PC-3 (cell line): ENCODE measurements around the gene SRRD. TPM values are rescaled to one million over a fixed set of nuclear protein-coding genes. Genes with fewer than 3 reads are reported as not detected.

Experiments used
- ATAC-seq: fragments of 200-7000 bp; cut with Tn5 transposase; 2 replicates; pipeline ENCODE4 v1.9.1; 2020; ENCODE audit warnings: mild to moderate bottlenecking, moderate library complexity
- Bru-seq: library from RNA; stranded (reverse); fragments of 400-500 nt; gene quantifications from one replicate; lab custom pipeline; 2021; lab: Mats Ljungman, UMichigan
- BruChase-seq, 2 experiments: library from RNA; stranded (reverse); fragments of 400-500 nt; gene quantifications; one replicate each; lab custom pipeline; 2021; lab: Mats Ljungman, UMichigan
- BruUV-seq: library from RNA; stranded (reverse); fragments of 400-500 nt; replicated peaks from 2 replicates; lab custom pipeline; 2021; lab: Mats Ljungman, UMichigan
- CTCF ChIA-PET: fragments of 300-600 bp; sonication (Branson Sonifier 250); formaldehyde crosslinking; loops from one replicate; lab custom pipeline; 2022; ENCODE audit warnings: antibody characterized with exemption; lab: Charles Lee
- POLR2A ChIA-PET: fragments of 300-600 bp; sonication (Branson Sonifier 250); formaldehyde crosslinking; loops from one replicate; lab custom pipeline; 2022; ENCODE audit warnings: antibody characterized with exemption; ENCODE audit not compliant: unreplicated experiment; lab: Charles Lee
- DNase-seq: peaks from one replicate; pipeline ENCODE4 v3.0.0-alpha.2; 2015
- H2AFZ ChIP-seq: fragments of 300-600 bp; sonication (generic); 2 replicates; pipeline ENCODE4 v1.6.0; 2016; ENCODE audit warnings: antibody characterized with exemption, low read length
- H3F3A ChIP-seq: fragments of 300-600 bp; sonication (generic); one replicate; pipeline ENCODE4 v1.6.0; 2017; ENCODE audit warnings: antibody characterized with exemption, low read length, control low read depth, mild to moderate bottlenecking; ENCODE audit not compliant: unreplicated experiment
- H3K27ac ChIP-seq: fragments of 300-600 bp; sonication (generic); 2 replicates; pipeline ENCODE4 v1.5.1; 2016; ENCODE audit warnings: mild to moderate bottlenecking, low read length
- H3K27me3 ChIP-seq: fragments of 300-600 bp; sonication (generic); 2 replicates; pipeline ENCODE4 v1.6.1; 2016; ENCODE audit warnings: low read length, mixed read lengths
- H3K36me3 ChIP-seq: fragments of 300-600 bp; sonication (generic); 2 replicates; pipeline ENCODE4 v1.6.1; 2016; ENCODE audit warnings: low read depth, mixed run types, low read length, mixed read lengths
- H3K4me1 ChIP-seq: fragments of 300-600 bp; sonication (generic); 2 replicates; pipeline ENCODE4 v1.5.1; 2016; ENCODE audit warnings: low read length; ENCODE audit not compliant: insufficient read depth
- H3K4me2 ChIP-seq: fragments of 300-600 bp; sonication (generic); 2 replicates; pipeline ENCODE4 v1.6.0; 2016; ENCODE audit warnings: low read length
- H3K4me3 ChIP-seq: fragments of 300-600 bp; sonication (generic); 2 replicates; pipeline ENCODE4 v1.5.1; 2016; ENCODE audit warnings: mild to moderate bottlenecking, low read length, mixed read lengths
- H3K79me2 ChIP-seq: fragments of 300-600 bp; sonication (generic); 2 replicates; pipeline ENCODE4 v1.6.1; 2017; ENCODE audit warnings: low read length, mixed read lengths
- H3K9ac ChIP-seq: fragments of 300-600 bp; sonication (generic); 2 replicates; pipeline ENCODE4 v1.6.0; 2016; ENCODE audit warnings: mild to moderate bottlenecking, low read length
- H3K9me2 ChIP-seq: fragments of 300-600 bp; sonication (generic); replicated peaks from 2 replicates; pipeline ENCODE4 v1.6.1; 2016; ENCODE audit warnings: mixed run types, low read length, mixed read lengths
- H3K9me3 ChIP-seq: fragments of 300-600 bp; sonication (generic); 2 replicates; pipeline ENCODE4 v1.6.1; 2016; ENCODE audit warnings: low read length, mixed read lengths
- H4K20me1 ChIP-seq: fragments of 300-600 bp; sonication (generic); 2 replicates; pipeline ENCODE4 v1.6.1; 2016; ENCODE audit warnings: low read length, mixed read lengths
- CTCF ChIP-seq: fragments of 300-600 bp; sonication (generic); conservative IDR thresholded peaks from 2 replicates; pipeline ENCODE4 v1.5.1; 2017; ENCODE audit warnings: antibody characterized with exemption, low read depth, mild to moderate bottlenecking, low read length
- EZH2 ChIP-seq: fragments of 300-600 bp; sonication (generic); IDR thresholded peaks from one replicate; pipeline ENCODE4 v1.6.1; 2017; ENCODE audit warnings: antibody characterized with exemption, mild to moderate bottlenecking, low read length; ENCODE audit not compliant: unreplicated experiment
- EZH2phosphoT487 ChIP-seq: fragments of 300-600 bp; sonication (generic); IDR thresholded peaks from 2 replicates; pipeline ENCODE4 v1.6.1; 2018; ENCODE audit warnings: mild to moderate bottlenecking, antibody characterized with exemption, low read length, borderline replicate concordance
- intact Hi-C: fragments of 100-400 bp; cut with micrococcal nuclease; formaldehyde crosslinking; loops from 2 replicates; pipeline ENCODE4 v1.9.0; 2023
- long read RNA-seq: library from polyadenylated mRNA; unstranded; transcript quantifications from one replicate; pipeline ENCODE4 v2.0.0, GENCODE V29; 2021; ENCODE audit not compliant: unreplicated experiment
- total RNA-seq: library from RNA; depleted of rRNA; stranded (reverse); fragments of >200 nt; gene quantifications from 2 replicates; pipeline ENCODE4 v1.2.3, GENCODE V29; 2014; rRNA removed

SRRD gene
- total RNA-seq (17.6 and 21.1 TPM in 2 replicates), Bru-seq, nascent RNA (percentile 70 among the genes with signal in this experiment), BruChase-seq, experiment 1, labeled RNA remaining after a 6-hour chase (percentile 82 among the genes with signal in this experiment), BruChase-seq, experiment 2, labeled RNA remaining after a 2-hour chase (percentile 77 among the genes with signal in this experiment)
- long read RNA-seq, full-length matches to known transcripts, result 28 of 38 reads
- long read RNA-seq, partial matches to known transcripts, result 2 of 38 reads
- long read RNA-seq, other reads (novel, unspliced or antisense), result 8 of 38 reads

- POLR2A ChIA-PET, result interaction anchor here (1.0 kb wide), 1 partner anchor 10 kb away, joined by 3 read pairs; no protein-coding TSS in a partner anchor
Observed at GRCh38 chr22:26483439-26484359, at the start of gene SRRD, which contains the start of gene HPS4. TSS of gene SRRD (plus strand) at chr22:26483877. CDS start at chr22:26483891, 14 bp downstream. TSS of gene HPS4 (minus strand) at chr22:26483783. CDS start at chr22:26481762, 2,021 bp downstream.

GRCh38 chr22:26435327-26436093, 48.2 kb upstream of the SRRD start:
- Histone ChIP-seq H3F3A (no peaks in the 10 kb centered on the region), H3K9me3 (no peaks in the 10 kb centered on the region), H3K9me2 (no peaks in the 10 kb centered on the region), H3K79me2 (no peaks in the 10 kb centered on the region), H4K20me1 (no peaks in the 10 kb centered on the region), H3K4me2 (no peak overlapping the region), H3K27ac (no peak overlapping the region), H3K27me3 (no peaks in the 10 kb centered on the region), H3K4me3 (no peak overlapping the region), H3K9ac (no peak overlapping the region), H3K36me3 (no peaks in the 10 kb centered on the region), H2AFZ (no peak overlapping the region), H3K4me1 (no peaks in the 10 kb centered on the region; the same call in 1 of the 2 replicates)
- ChIA-PET POLR2A (no interaction called here), CTCF (no interaction called here)
- intact Hi-C loops, result no loop called here
- DNase-seq (no peak), ATAC-seq (no peak)
- BruUV-seq, result no TSS peak
- TF ChIP-seq EZH2, result no peak

More at GRCh38 chr22:26483439-26484359, at the start of gene SRRD, which contains the start of gene HPS4:
- intact Hi-C loops, result no loop called here
- no peaks in the 10 kb centered on the region; the same call in 1 of the 2 replicates for H3K36me3 ChIP-seq
- H3K27me3 ChIP-seq, result no peaks in the 10 kb centered on the region
- H3K9me3 ChIP-seq, result no peaks in the 10 kb centered on the region
- BruUV-seq, result no TSS peak
- CTCF ChIA-PET, result no interaction called here
- H3K4me2 ChIP-seq, result peak within 1 kb of the TSS; percentile 98
- ATAC-seq (peak; percentile 77), DNase-seq (peak; percentile 89)
- H2AFZ ChIP-seq, result peak within 1 kb of the TSS; percentile 87
- H4K20me1 ChIP-seq, result no peaks in the 10 kb centered on the region
- peak within 1 kb of the TSS; percentile 50 for H3K27ac ChIP-seq
- peak within 1 kb of the TSS; percentile 93 for H3K9ac ChIP-seq
- H3F3A ChIP-seq, result no peaks in the 10 kb centered on the region
- H3K4me1 ChIP-seq, result peaks cover 24% of the 10 kb centered on the region
- peak within 1 kb of the TSS; percentile 88 for H3K4me3 ChIP-seq
- H3K9me2 ChIP-seq, result no peaks in the 10 kb centered on the region
- no peak for TF ChIP-seq EZH2phosphoT487
- no peak for TF ChIP-seq CTCF
- no peak for TF ChIP-seq EZH2
- H3K79me2 ChIP-seq, result peaks cover 58% of the 10 kb centered on the region
